Measurements from ENCODE around the gene ENOPH1.
"Not testable (repeated sequence)": the region's sequence is repeated elsewhere in the genome, so short reads cannot be mapped to it uniquely, and the experiment has no call there.

ENOPH1 gene

DNA sequence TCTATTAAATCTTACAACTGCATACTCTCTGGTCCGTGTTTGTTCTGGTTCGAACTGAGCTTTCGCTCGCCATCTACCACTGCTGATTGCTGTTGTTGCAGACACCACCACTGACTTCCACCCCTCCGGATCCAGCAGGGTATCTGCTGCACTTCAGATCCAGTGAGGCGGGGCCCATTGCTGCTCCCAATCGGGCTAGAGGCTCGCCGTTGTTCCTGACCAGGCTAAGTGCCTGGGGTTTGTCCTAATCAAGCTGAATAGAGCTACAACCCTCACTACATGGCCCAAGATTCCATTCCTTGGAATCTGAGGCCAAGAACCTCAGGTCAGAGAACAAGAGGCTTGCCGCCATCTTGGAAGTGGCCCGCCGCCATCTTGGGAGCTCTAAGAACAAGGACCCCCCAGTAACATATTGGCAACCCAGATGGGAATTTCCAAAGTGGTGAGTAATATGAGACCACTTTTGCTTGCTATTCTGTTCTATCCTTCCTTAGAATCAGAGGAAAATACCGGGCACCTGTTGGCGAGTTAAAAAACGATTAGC is 43.3 kb downstream of the ENOPH1 start:
- no peak overlapping the region for H4K91ac ChIP-seq (ENCODE audit: low read depth, low read length)
- H2AK5ac ChIP-seq (ENCODE audit: low read length): peak overlapping the region; percentile 79
- peaks cover 2% of the 10 kb centered on the region for H3K79me2 ChIP-seq (ENCODE audit: control insufficient read depth, insufficient read depth, low read length, poor library complexity)
- no peak overlapping the region for H4K12ac ChIP-seq (ENCODE audit: low read depth, low read length)
- H3K4me1 ChIP-seq (ENCODE audit: control insufficient read depth in 1 of 2, insufficient read depth in 2 of 2, low read length in 2 of 2): peaks cover 0 to 2% of the 10 kb centered on the region in 2 experiments
- no peak overlapping the region for H2BK5ac ChIP-seq (ENCODE audit: low read depth, low read length, poor library complexity)
- H2BK12ac ChIP-seq (ENCODE audit: low read length): peak overlapping the region; percentile 84
- H3K4me3 ChIP-seq (ENCODE audit: low read depth, low read length): no peak overlapping the region
- H3K4me2 ChIP-seq (ENCODE audit: low read length): no peak overlapping the region
- H3K27ac ChIP-seq (ENCODE audit: low read depth, low read length): no peak overlapping the region
- H2BK120ac ChIP-seq (ENCODE audit: insufficient read depth, low read length, poor library complexity): no peak overlapping the region
- H4K8ac ChIP-seq (ENCODE audit: low read depth, low read length): no peak overlapping the region
- H3K14ac ChIP-seq (ENCODE audit: low read length): peak overlapping the region; percentile 66
- no peaks in the 10 kb centered on the region for H3K27me3 ChIP-seq (ENCODE audit: insufficient read depth, low read length)
- no peak for DNase-seq
- WGBS (ENCODE audit: extremely low coverage, insufficient coverage, insufficient read length): no CpG with 5 or more reads among the region's 15 CpGs
- no peaks in the 10 kb centered on the region for H3K36me3 ChIP-seq (ENCODE audit: control insufficient read depth in 1 of 2, insufficient read depth in 2 of 2, low read length in 2 of 2)
- no peaks in the 10 kb centered on the region for H3K79me1 ChIP-seq (ENCODE audit: low read length)
- H2AFZ ChIP-seq (ENCODE audit: insufficient read depth, low read length, poor library complexity): peak overlapping the region; percentile 81
- no peaks in the 10 kb centered on the region for H3K9me3 ChIP-seq (ENCODE audit: insufficient read depth, low read depth, low read length)
- H3K18ac ChIP-seq (ENCODE audit: low read length): peak overlapping the region; percentile 37
- no peak overlapping the region for H3K23ac ChIP-seq (ENCODE audit: low read length)
- H3K9ac ChIP-seq (ENCODE audit: low read length): no peak overlapping the region
- H3K4ac ChIP-seq (ENCODE audit: low read depth, low read length): no peak overlapping the region

DNA sequence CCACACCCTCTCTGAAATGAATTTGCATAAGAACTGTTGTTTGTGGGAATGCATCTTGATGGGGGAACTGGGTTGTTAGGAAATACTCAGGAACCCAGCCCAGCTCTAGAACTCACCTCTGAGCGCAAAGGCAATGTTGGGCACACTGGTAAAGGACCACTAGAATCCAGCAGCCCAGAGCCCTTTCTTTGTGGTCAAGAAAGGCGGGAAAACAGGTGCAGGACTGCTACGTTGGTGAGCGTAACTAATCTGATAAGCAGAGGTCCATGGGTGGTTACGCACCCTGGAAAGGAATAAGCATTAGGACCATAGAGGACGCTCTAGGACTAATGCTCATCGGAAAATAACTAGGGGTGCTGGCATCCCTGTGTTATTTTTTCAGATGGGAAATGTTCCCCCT is 45.5 kb downstream of the ENOPH1 start:
- not testable (repeated sequence) for H2AFZ ChIP-seq (ENCODE audit: insufficient read depth, low read length, poor library complexity); H2BK5ac ChIP-seq (ENCODE audit: low read depth, low read length, poor library complexity); H3K79me1 ChIP-seq (ENCODE audit: low read length); H3K36me3 ChIP-seq (ENCODE audit: control insufficient read depth in 1 of 2, insufficient read depth in 2 of 2, low read length in 2 of 2); H4K91ac ChIP-seq (ENCODE audit: low read depth, low read length); H3K4ac ChIP-seq (ENCODE audit: low read depth, low read length); H2BK120ac ChIP-seq (ENCODE audit: insufficient read depth, low read length, poor library complexity); H3K4me1 ChIP-seq (ENCODE audit: control insufficient read depth in 1 of 2, insufficient read depth in 2 of 2, low read length in 2 of 2); H3K18ac ChIP-seq (ENCODE audit: low read length); H3K9ac ChIP-seq (ENCODE audit: low read length); H2AK5ac ChIP-seq (ENCODE audit: low read length); H3K27ac ChIP-seq (ENCODE audit: low read depth, low read length); H4K8ac ChIP-seq (ENCODE audit: low read depth, low read length); H4K12ac ChIP-seq (ENCODE audit: low read depth, low read length); H2BK12ac ChIP-seq (ENCODE audit: low read length); H3K9me3 ChIP-seq (ENCODE audit: insufficient read depth, low read depth, low read length); H3K27me3 ChIP-seq (ENCODE audit: insufficient read depth, low read length); H3K4me3 ChIP-seq (ENCODE audit: low read depth, low read length); H3K79me2 ChIP-seq (ENCODE audit: control insufficient read depth, insufficient read depth, low read length, poor library complexity); H3K14ac ChIP-seq (ENCODE audit: low read length); DNase-seq; H3K4me2 ChIP-seq (ENCODE audit: low read length); H3K23ac ChIP-seq (ENCODE audit: low read length)
- WGBS (ENCODE audit: extremely low coverage, insufficient coverage, insufficient read length): no CpG with 5 or more reads among the region's 7 CpGs

- not testable (repeated sequence) for H3K79me2 ChIP-seq (ENCODE audit: control insufficient read depth, insufficient read depth, low read length, poor library complexity); H3K9ac ChIP-seq (ENCODE audit: low read length); H3K36me3 ChIP-seq (ENCODE audit: control insufficient read depth in 1 of 2, insufficient read depth in 2 of 2, low read length in 2 of 2); H2BK12ac ChIP-seq (ENCODE audit: low read length); H4K8ac ChIP-seq (ENCODE audit: low read depth, low read length); H3K27me3 ChIP-seq (ENCODE audit: insufficient read depth, low read length); H2AK5ac ChIP-seq (ENCODE audit: low read length); H3K18ac ChIP-seq (ENCODE audit: low read length); H3K4me2 ChIP-seq (ENCODE audit: low read length); H3K14ac ChIP-seq (ENCODE audit: low read length); H4K91ac ChIP-seq (ENCODE audit: low read depth, low read length); H3K23ac ChIP-seq (ENCODE audit: low read length); H3K27ac ChIP-seq (ENCODE audit: low read depth, low read length); H2BK5ac ChIP-seq (ENCODE audit: low read depth, low read length, poor library complexity); H4K12ac ChIP-seq (ENCODE audit: low read depth, low read length); H2BK120ac ChIP-seq (ENCODE audit: insufficient read depth, low read length, poor library complexity); H3K4me3 ChIP-seq (ENCODE audit: low read depth, low read length); H3K4ac ChIP-seq (ENCODE audit: low read depth, low read length); H2AFZ ChIP-seq (ENCODE audit: insufficient read depth, low read length, poor library complexity); H3K9me3 ChIP-seq (ENCODE audit: insufficient read depth, low read depth, low read length)
- WGBS (ENCODE audit: extremely low coverage, insufficient coverage, insufficient read length): no CpG with 5 or more reads among the region's 9 CpGs
- Histone ChIP-seq H3K79me1 (ENCODE audit: low read length) (peaks cover 15% of the 10 kb centered on the region), H3K4me1 (ENCODE audit: control insufficient read depth in 1 of 2, insufficient read depth in 2 of 2, low read length in 2 of 2) (peaks cover 9 to 11% of the 10 kb centered on the region in 2 experiments)
- DNase-seq: peak in 1 of 2 donors; percentile 24
Observed at GRCh38 chr4:82477469-82477868, 47.1 kb downstream of the ENOPH1 start.

- no peak overlapping the region for H4K12ac ChIP-seq (ENCODE audit: low read depth, low read length)
- peaks cover 9% of the 10 kb centered on the region in 2 experiments for H3K4me1 ChIP-seq (ENCODE audit: control insufficient read depth in 1 of 2, insufficient read depth in 2 of 2, low read length in 2 of 2)
- no peaks in the 10 kb centered on the region for H3K36me3 ChIP-seq (ENCODE audit: control insufficient read depth in 1 of 2, insufficient read depth in 2 of 2, low read length in 2 of 2)
- H3K14ac ChIP-seq (ENCODE audit: low read length): peak overlapping the region; percentile 60
- no peak overlapping the region for H3K27ac ChIP-seq (ENCODE audit: low read depth, low read length)
- H3K18ac ChIP-seq (ENCODE audit: low read length): no peak overlapping the region
- no peak overlapping the region for H3K4ac ChIP-seq (ENCODE audit: low read depth, low read length)
- H2BK5ac ChIP-seq (ENCODE audit: low read depth, low read length, poor library complexity): no peak overlapping the region
- no peaks in the 10 kb centered on the region for H3K27me3 ChIP-seq (ENCODE audit: insufficient read depth, low read length)
- no peak for DNase-seq
- peak overlapping the region; percentile 88 for H2BK120ac ChIP-seq (ENCODE audit: insufficient read depth, low read length, poor library complexity)
- no peak overlapping the region for H3K4me2 ChIP-seq (ENCODE audit: low read length)
- H3K9ac ChIP-seq (ENCODE audit: low read length): no peak overlapping the region
- peak overlapping the region; percentile 58 for H4K91ac ChIP-seq (ENCODE audit: low read depth, low read length)
- no peak overlapping the region for H3K23ac ChIP-seq (ENCODE audit: low read length)
- peaks cover 15% of the 10 kb centered on the region for H3K79me1 ChIP-seq (ENCODE audit: low read length)
- no peak overlapping the region for H4K8ac ChIP-seq (ENCODE audit: low read depth, low read length)
- H2BK12ac ChIP-seq (ENCODE audit: low read length): peak overlapping the region; percentile 56
- WGBS (ENCODE audit: extremely low coverage, insufficient coverage, insufficient read length): no CpG with 5 or more reads among the region's 14 CpGs
- peak overlapping the region; percentile 79 for H2AK5ac ChIP-seq (ENCODE audit: low read length)
- no peak overlapping the region for H2AFZ ChIP-seq (ENCODE audit: insufficient read depth, low read length, poor library complexity)
- H3K4me3 ChIP-seq (ENCODE audit: low read depth, low read length): no peak overlapping the region
- H3K79me2 ChIP-seq (ENCODE audit: control insufficient read depth, insufficient read depth, low read length, poor library complexity): no peaks in the 10 kb centered on the region
- peaks cover 2% of the 10 kb centered on the region for H3K9me3 ChIP-seq (ENCODE audit: insufficient read depth, low read depth, low read length)
Observed at GRCh38 chr4:82479562-82479961, 49.2 kb downstream of the ENOPH1 start.

All from trophoblast cell (in vitro differentiated cells and primary cell).